Kidney (tissue), 14 donors: Measurements from ENCODE around the gene AHNAK. TPM values are rescaled to one million over a fixed set of nuclear protein-coding genes. Genes with fewer than 3 reads are reported as not detected.
A peak's percentile ranks its signal among the peaks of the same experiment; 100 is the strongest.
"Not testable (repeated sequence)": the region's sequence is repeated elsewhere in the genome, so short reads cannot be mapped to it uniquely, and the experiment has no call there.

Experiments used
- DNase-seq, 5 donors: peaks; one replicate each; pipeline ENCODE4 v3.0.0-alpha.2; 2013 to 2020
- FAIRE-seq: peaks from 2 replicates; lab custom pipeline; 2012; peaks lifted over from hg19 to GRCh38; lab: Jason Lieb, UNC
- H3K27ac ChIP-seq, 2 donors: one replicate each; pipeline ENCODE4 v1.7.0; 2013; ENCODE audit warnings: low read depth in 2 of 2, low read length in 2 of 2, inconsistent platforms in 1 of 2
- H3K27me3 ChIP-seq: one replicate; pipeline ENCODE4 v1.7.1; 2013; ENCODE audit warnings: low read length, inconsistent platforms; ENCODE audit not compliant: control insufficient read depth, insufficient read depth
- H3K36me3 ChIP-seq, 3 donors: one replicate each; pipeline versions ENCODE4 v1.7.0 to v1.7.1; 2013; ENCODE audit warnings: low read length in 3 of 3, control low read depth in 1 of 3, inconsistent platforms in 1 of 3; ENCODE audit not compliant: insufficient read depth in 3 of 3, control insufficient read depth in 2 of 3
- H3K4me1 ChIP-seq, 3 donors: one replicate each; pipeline versions ENCODE4 v1.7.0 to v1.7.1; 2013; ENCODE audit warnings: low read length in 3 of 3, inconsistent platforms in 1 of 3, low read depth in 1 of 3; ENCODE audit not compliant: control insufficient read depth in 2 of 3, insufficient read depth in 2 of 3
- H3K4me3 ChIP-seq, 3 donors: one replicate each; pipeline versions ENCODE4 v1.7.0 to v1.8.1; 2013; ENCODE audit warnings: low read length in 3 of 3, control low read depth in 1 of 3, inconsistent platforms in 1 of 3
- H3K9ac ChIP-seq, 3 donors: one replicate each; pipeline versions ENCODE4 v1.7.0 to v1.7.1; 2013; ENCODE audit warnings: low read length in 3 of 3, control low read depth in 1 of 3, inconsistent platforms in 1 of 3
- H3K9me3 ChIP-seq, 3 donors: one replicate each; pipeline versions ENCODE4 v1.7.0 to v1.7.1; 2013; ENCODE audit warnings: low read length in 3 of 3, control low read depth in 1 of 3, inconsistent platforms in 1 of 3; ENCODE audit not compliant: control insufficient read depth in 2 of 3, insufficient read depth in 1 of 3
- intact Hi-C: fragments of 100-400 bp; cut with DNase I; formaldehyde crosslinking; loops from one replicate; pipeline ENCODE4 v1.11.1; 2022
- polyA plus RNA-seq: library from polyadenylated mRNA; stranded (reverse); fragments of 350-450 nt; fragmentation: Illumina TruSeq; extraction: RNeasy Lipid Tissue Mini Kit (QIAGEN cat#74804); gene quantifications from one replicate; pipeline ENCODE4 v1.2.3, GENCODE V29; 2014; ENCODE audit warnings: low read depth, low replicate concordance; ENCODE audit not compliant: insufficient read depth
- total RNA-seq: library from RNA; stranded (reverse); fragmentation: NEBNext Ultra II Directional; extraction: Animal tissue kit (Norgen Biotek cat#: 25700); gene quantifications from one replicate; pipeline ENCODE4 v1.2.1, GENCODE V29; 2021
- TF ChIP-seq, protein P1 (sequence below): IDR thresholded peaks from 3 replicates; pipeline ENCODE4 v1.5.1; 2012; ENCODE audit warnings: mild to moderate bottlenecking, moderate library complexity, borderline replicate concordance; ENCODE audit not compliant: insufficient read depth; ENCODE audit errors: extremely low read depth
- donor health status: control.
- donor health status: control.
- donor health status: control.
- donor health status: control.
- donor health status: control.
- donor health status: DM: yes; HTN: yes; CAD: no.
- donor health status: Normal renal cell carcinoma (clear cell type).

The AHNAK gene
- total and polyA plus RNA-seq, 2 donors from 2014 or later, result 36.6 to 700 TPM

DNA sequence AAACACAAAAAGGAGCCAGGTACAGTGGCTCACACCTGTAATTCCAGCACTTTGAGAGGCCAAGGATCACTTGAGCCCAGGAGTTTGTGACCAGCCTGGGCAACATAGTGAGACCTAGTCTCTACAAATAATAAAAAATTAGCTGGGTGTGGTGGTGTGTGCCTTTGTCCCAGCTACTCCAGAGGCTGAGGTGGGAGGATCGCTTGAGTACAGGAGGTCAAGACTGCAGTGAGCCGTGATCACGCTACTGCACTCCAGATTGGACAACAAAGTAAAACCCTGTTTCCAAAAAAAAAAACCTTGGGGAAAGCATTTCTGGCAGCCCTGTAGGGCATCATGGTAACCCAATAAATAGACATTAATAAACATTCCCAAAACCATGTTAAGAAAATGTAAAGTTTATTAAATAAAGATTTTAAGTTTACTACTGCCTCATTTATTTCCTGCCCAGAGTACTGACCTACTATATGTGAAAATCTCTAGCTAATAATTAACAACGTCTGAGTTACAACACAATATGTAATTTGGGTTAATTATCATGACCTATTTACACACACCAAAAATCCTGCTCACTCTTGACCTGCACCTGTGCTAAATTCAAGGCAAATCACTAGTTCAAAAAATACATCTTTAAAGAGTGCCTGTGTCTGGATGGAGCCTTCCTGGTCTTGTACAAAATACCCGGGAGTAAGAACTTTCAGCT, 18.6 kb upstream of the AHNAK start:
- H3K4me1 ChIP-seq, result peaks cover 0 to 6% (median 0%) of the 10 kb centered on the region in 3 donors
- H3K27ac ChIP-seq, result no peak overlapping the region
- TF ChIP-seq, protein P1, sequence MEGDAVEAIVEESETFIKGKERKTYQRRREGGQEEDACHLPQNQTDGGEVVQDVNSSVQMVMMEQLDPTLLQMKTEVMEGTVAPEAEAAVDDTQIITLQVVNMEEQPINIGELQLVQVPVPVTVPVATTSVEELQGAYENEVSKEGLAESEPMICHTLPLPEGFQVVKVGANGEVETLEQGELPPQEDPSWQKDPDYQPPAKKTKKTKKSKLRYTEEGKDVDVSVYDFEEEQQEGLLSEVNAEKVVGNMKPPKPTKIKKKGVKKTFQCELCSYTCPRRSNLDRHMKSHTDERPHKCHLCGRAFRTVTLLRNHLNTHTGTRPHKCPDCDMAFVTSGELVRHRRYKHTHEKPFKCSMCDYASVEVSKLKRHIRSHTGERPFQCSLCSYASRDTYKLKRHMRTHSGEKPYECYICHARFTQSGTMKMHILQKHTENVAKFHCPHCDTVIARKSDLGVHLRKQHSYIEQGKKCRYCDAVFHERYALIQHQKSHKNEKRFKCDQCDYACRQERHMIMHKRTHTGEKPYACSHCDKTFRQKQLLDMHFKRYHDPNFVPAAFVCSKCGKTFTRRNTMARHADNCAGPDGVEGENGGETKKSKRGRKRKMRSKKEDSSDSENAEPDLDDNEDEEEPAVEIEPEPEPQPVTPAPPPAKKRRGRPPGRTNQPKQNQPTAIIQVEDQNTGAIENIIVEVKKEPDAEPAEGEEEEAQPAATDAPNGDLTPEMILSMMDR, result no peak
- DNase-seq, result no peak
- H3K9ac ChIP-seq, result no peak overlapping the region
- intact Hi-C loops, result no loop called here
- no peak for FAIRE-seq
- no peaks in the 10 kb centered on the region for H3K27me3 ChIP-seq
- H3K9me3 ChIP-seq, result no peaks in the 10 kb centered on the region
- H3K36me3 ChIP-seq, result peaks cover 12 to 46% (median 24%) of the 10 kb centered on the region in 3 donors
- no peak overlapping the region for H3K4me3 ChIP-seq

DNA sequence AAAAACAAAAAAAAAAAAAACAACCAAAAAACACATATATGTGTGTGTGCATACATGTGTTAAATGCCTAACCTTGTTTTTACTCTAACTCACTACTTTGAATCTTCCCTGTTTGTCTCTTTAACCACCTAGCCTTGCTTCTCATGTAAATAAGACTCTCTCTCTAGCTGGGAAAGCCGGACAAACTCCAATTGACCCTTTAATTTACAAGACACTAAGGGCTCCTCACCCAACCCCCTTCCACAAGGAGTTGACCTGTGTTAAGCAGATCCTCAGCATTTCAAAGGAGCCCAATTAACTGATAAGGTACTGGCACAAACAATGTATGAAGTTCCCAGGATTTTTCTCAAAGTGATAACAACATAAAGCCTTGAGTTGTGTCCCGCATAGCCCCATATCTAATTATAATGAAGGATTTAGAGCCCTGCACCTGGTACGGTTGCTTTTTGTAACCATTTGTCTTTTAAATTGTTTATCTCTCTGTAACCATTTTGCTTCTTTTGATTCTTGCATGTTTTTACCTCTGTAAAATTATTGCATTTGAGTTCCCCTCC, 15.1 kb upstream of the AHNAK start:
- Histone ChIP-seq H3K36me3 (peaks cover 11 to 55% (median 30%) of the 10 kb centered on the region in 3 donors), H3K4me1 (peaks cover 0 to 12% (median 2%) of the 10 kb centered on the region in 3 donors)
- H3K27me3 ChIP-seq, H3K27ac ChIP-seq, DNase-seq, H3K9ac ChIP-seq, H3K9me3 ChIP-seq, H3K4me3 ChIP-seq, intact Hi-C loops, FAIRE-seq: not testable (repeated sequence)

DNA sequence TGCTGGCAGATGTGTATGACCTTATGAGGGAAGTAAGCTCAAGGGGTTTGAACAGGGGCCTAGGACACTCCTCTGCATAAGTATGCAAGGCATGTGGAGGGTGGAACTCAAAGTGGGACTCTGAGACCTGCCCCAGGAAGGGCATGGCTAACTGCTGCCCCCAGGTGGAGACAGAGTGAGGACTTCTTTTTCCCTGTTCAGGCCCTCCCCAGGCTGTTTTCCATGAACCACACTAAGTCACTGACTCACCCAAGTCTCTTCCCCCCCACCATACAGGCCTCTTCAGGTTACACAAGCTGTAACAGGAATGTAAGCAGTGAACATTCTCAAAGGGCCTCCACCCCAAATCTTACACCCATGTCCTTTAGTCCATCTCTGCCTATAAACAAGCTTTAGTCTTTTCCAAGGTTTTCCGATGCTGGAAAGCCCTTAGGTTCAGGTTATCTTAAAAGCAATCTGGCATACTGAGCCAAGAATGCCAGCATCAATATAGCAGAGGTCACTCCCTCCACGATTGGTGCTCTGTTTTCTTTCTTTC, 14.0 kb upstream of the AHNAK start:
- H3K9ac ChIP-seq, result peak overlapping the region in 1 of 3 donors; percentile 12
- no peak for FAIRE-seq

DNA sequence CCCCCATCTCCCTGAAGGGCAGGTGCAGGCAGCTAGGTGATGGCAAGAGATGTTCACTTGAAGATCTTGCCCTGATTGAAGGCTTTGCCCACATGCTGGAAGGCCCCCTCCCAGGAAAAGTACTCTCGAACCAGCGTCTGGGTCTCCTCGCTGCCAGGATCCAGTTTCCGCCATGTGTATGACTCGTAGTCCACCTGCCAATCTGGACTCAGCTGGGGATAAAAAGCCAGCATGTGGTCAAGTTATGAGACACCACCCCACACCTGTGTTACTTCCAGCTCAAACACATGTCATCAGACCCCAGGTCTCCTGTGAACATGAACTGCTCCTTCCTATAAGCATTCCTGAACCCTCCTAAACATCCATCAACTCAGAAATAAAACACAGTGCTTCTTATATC, 13.0 kb upstream of the AHNAK start:
- intact Hi-C loops, FAIRE-seq, H3K27ac ChIP-seq, H3K27me3 ChIP-seq, H3K9me3 ChIP-seq, H3K4me3 ChIP-seq: not testable (repeated sequence)
- peak in 1 of 5 donors; percentile 26 for DNase-seq
- peaks cover 6 to 44% (median 18%) of the 10 kb centered on the region in 3 donors for H3K36me3 ChIP-seq
- peaks cover 0 to 26% (median 22%) of the 10 kb centered on the region in 3 donors for H3K4me1 ChIP-seq
- peak overlapping the region in 1 of 3 donors; percentile 15 for H3K9ac ChIP-seq

More for the DNA sequence above, 14.0 kb upstream of the AHNAK start:
- Histone ChIP-seq H3K4me1 (peaks cover 0 to 20% (median 13%) of the 10 kb centered on the region in 3 donors), H3K36me3 (peaks cover 6 to 44% (median 22%) of the 10 kb centered on the region in 3 donors), H3K27ac (peak overlapping the region in 1 of 2 donors; percentile 53), H3K4me3 (no peak overlapping the region), H3K9me3 (no peaks in the 10 kb centered on the region), H3K27me3 (no peaks in the 10 kb centered on the region)
- peak; percentile 80 to 89 (median 83) for DNase-seq
- TF ChIP-seq, protein P1, result peak; percentile 81
- intact Hi-C loops, result no loop called here
